ENCODE measurements around the gene ABLIM3. TPM values are rescaled to one million over a fixed set of nuclear protein-coding genes. Genes with fewer than 3 reads are reported as not detected.

Gene ABLIM3
- total and polyA plus RNA-seq, 9 of the 15 experiments (the other 6 are each of a cell fraction or from before 2014, with no cell fraction given): 0.03 to 0.38 (median 0.11) TPM

- TF ChIP-seq REST (IDR thresholded peaks at IDR 0.05; ENCODE audit: borderline replicate concordance): peak; percentile 65
- peak; percentile 37; the same call in 1 of the 2 replicates for TF ChIP-seq REST (CRISPR knock-in tag; IDR thresholded peaks at IDR 0.05; ENCODE audit: low read depth)
- no peak for TF ChIP-seq HDAC2 (IDR thresholded peaks at IDR 0.05)
- no peak for TF ChIP-seq BHLHE40 (IDR thresholded peaks at IDR 0.05; ENCODE audit: low read length)
- TF ChIP-seq ELF1 (tag; IDR thresholded peaks at IDR 0.05): 0 out of 2 replicates have a peak, but pooled peaks have one; percentile 27
- no peak for TF ChIP-seq SMAD3 (CRISPR knock-in tag; conservative IDR thresholded peaks at IDR 0.05)
- TF ChIP-seq RBM25 (IDR thresholded peaks at IDR 0.05; ENCODE audit: low read depth, low read length, severe bottlenecking): no peak
- TF ChIP-seq ZC3H11A (IDR thresholded peaks at IDR 0.05; ENCODE audit: low read depth, low read length): no peak
- no peak for TF ChIP-seq CTBP1 (IDR thresholded peaks at IDR 0.05; ENCODE audit: borderline replicate concordance)
- TF ChIP-seq POLR2H (tag; IDR thresholded peaks at IDR 0.05; ENCODE audit: low read depth): no peak
Observed at GRCh38 chr5:149228618-149229297, 87.5 kb downstream of the ABLIM3 start (continued).

All from K562 (cell line).